NCI-H1092 treated with DMSO at 0.1 percent for 48 hours (cell line): ENCODE results near the gene PLEKHH2.

ENCODE experiments used
- DNase-seq: peaks from one replicate; lab custom pipeline; 2025; lab: John Stamatoyannopoulos, UW

PLEKHH2 gene

DNA sequence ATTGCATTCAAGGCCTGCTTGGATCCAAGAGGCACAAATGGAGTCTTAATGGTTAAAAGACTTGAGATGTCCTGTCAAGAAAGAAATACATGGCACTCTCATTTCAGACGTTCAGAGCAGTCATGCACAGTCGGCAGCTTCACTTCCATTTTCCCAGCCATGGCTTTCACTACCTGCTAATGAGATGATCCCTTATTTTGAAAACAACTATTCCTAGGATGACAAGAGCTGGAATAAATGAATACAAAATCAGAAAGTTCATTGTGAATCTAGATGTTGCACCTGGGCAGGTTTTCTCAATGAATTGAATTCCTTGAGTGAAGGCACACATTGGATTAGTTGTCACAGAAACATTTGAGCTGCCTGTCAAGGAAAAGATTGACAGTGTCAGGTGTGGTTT, 175.9 kb downstream of the PLEKHH2 start:
- DNase-seq, result no peak

DNA sequence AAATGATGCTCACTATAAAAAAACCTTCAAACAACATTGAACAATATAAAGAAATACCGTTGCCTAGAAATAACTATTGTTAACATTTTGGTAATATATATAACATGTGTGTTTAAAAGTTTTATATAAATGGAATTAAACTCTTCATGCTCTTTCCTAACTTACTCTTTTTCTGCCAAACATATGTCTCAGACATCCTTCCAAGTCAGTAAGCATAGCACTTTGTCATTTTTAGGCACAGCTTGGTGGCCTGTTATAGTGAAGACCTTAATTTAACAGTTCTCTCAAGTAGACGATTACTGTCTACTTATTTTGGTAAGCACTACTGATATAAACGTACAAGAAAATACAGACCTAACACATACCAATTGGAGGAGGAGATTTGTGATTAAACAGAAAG, 177.7 kb downstream of the PLEKHH2 start:
- DNase-seq, result no peak
